Lung (tissue), 12 donors: ENCODE data around the gene PNLDC1. TPM values are rescaled to one million over a fixed set of nuclear protein-coding genes. Genes with fewer than 3 reads are reported as not detected.

Experiments used
- ATAC-seq: fragments of 200-7000 bp; cut with Tn5 transposase; one replicate; pipeline ENCODE4 v1.9.1; 2020; ENCODE audit warnings: moderate number of reproducible peaks; ENCODE audit not compliant: insufficient read depth, low FRiP score
- DNase-seq, 3 donors: peaks; one replicate each; pipeline ENCODE4 v3.0.0-alpha.2; 2013 to 2017
- H3K27ac ChIP-seq, 2 donors: one replicate each; pipeline ENCODE4 v1.5.1; 2013; ENCODE audit warnings: mild to moderate bottlenecking in 2 of 2, moderate library complexity in 2 of 2, control low read depth in 1 of 2, inconsistent platforms in 1 of 2, low read depth in 1 of 2, low read length in 1 of 2
- H3K27me3 ChIP-seq, 3 donors: one replicate each; pipeline ENCODE4 v1.5.1; 2013; ENCODE audit warnings: low read length in 2 of 3; ENCODE audit not compliant: control insufficient read depth in 3 of 3, insufficient read depth in 3 of 3
- H3K36me3 ChIP-seq, 4 donors: one replicate each; pipeline ENCODE4 v1.5.1; 2013; ENCODE audit warnings: low read length in 4 of 4, mild to moderate bottlenecking in 1 of 4, moderate library complexity in 1 of 4; ENCODE audit not compliant: control insufficient read depth in 4 of 4, insufficient read depth in 4 of 4
- H3K4me1 ChIP-seq, 5 donors: one replicate each; pipeline ENCODE4 v1.5.1; 2013; ENCODE audit warnings: low read length in 5 of 5, mild to moderate bottlenecking in 2 of 5, moderate library complexity in 1 of 5; ENCODE audit not compliant: control insufficient read depth in 5 of 5, insufficient read depth in 5 of 5
- H3K4me3 ChIP-seq: one replicate; pipeline ENCODE4 v1.5.1; 2013; ENCODE audit warnings: mild to moderate bottlenecking, control low read depth, moderate library complexity
- H3K9ac ChIP-seq, 2 donors: one replicate each; pipeline ENCODE4 v1.5.1; 2013; ENCODE audit warnings: low read length in 2 of 2, control low read depth in 1 of 2; ENCODE audit not compliant: insufficient read depth in 1 of 2
- H3K9me3 ChIP-seq, 4 donors: one replicate each; pipeline ENCODE4 v1.5.1; 2013; ENCODE audit warnings: low read length in 3 of 4, mild to moderate bottlenecking in 1 of 4, moderate library complexity in 1 of 4; ENCODE audit not compliant: control insufficient read depth in 4 of 4, insufficient read depth in 3 of 4
- WGBS, 2 donors: extraction: QIAGEN DNeasy Blood & Tissue Kit; methylation state at CpG; one replicate each; pipeline ENCODE4 v1.1.7; 2013; 5-methylcytosine and 5-hydroxymethylcytosine counted together
- polyA plus RNA-seq, 2 donors: library from polyadenylated mRNA; stranded (reverse); fragments of 200-250 nt; gene quantifications; one replicate each; pipeline ENCODE4 v1.2.1, GENCODE V29; 2013
- total RNA-seq, 2 donors: library from RNA; depleted of rRNA in 1 of 2; stranded (reverse); fragments of >200 nt in 1 of 2; gene quantifications; one replicate each; pipeline ENCODE4 v1.2.1, GENCODE V29; 2014 to 2021
- TF ChIP-seq, protein P1 (sequence below): IDR thresholded peaks from 2 replicates; pipeline ENCODE4 v1.5.1; 2012; ENCODE audit warnings: mild to moderate bottlenecking; ENCODE audit errors: control extremely low read depth, extremely low read depth
- donor health status: control.
- donor health status: control.
- donor health status: Bipolar disorder and iron deficiency.
- donor health status: healthy.
- donor health status: DM: yes; HTN: yes; CAD: no.

Gene PNLDC1
- total and polyA plus RNA-seq, 4 donors, result 0.14 to 0.28 (median 0.21) TPM

- Histone ChIP-seq H3K4me3 (no peak overlapping the region), H3K4me1 (peaks cover 0 to 1% (median 0%) of the 10 kb centered on the region in 5 donors), H3K9ac (no peak overlapping the region), H3K36me3 (no peaks in the 10 kb centered on the region), H3K27me3 (no peaks in the 10 kb centered on the region), H3K9me3 (no peaks in the 10 kb centered on the region), H3K27ac (no peak overlapping the region)
- no peak for DNase-seq
- WGBS, 2 donors, result 79 to 90% methylated on average over 4 of the region's 4 CpGs
- ATAC-seq, result no peak
- TF ChIP-seq, protein P1, sequence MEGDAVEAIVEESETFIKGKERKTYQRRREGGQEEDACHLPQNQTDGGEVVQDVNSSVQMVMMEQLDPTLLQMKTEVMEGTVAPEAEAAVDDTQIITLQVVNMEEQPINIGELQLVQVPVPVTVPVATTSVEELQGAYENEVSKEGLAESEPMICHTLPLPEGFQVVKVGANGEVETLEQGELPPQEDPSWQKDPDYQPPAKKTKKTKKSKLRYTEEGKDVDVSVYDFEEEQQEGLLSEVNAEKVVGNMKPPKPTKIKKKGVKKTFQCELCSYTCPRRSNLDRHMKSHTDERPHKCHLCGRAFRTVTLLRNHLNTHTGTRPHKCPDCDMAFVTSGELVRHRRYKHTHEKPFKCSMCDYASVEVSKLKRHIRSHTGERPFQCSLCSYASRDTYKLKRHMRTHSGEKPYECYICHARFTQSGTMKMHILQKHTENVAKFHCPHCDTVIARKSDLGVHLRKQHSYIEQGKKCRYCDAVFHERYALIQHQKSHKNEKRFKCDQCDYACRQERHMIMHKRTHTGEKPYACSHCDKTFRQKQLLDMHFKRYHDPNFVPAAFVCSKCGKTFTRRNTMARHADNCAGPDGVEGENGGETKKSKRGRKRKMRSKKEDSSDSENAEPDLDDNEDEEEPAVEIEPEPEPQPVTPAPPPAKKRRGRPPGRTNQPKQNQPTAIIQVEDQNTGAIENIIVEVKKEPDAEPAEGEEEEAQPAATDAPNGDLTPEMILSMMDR, result no peak
Observed at GRCh38 chr6:159831373-159831679, 31.2 kb downstream of the PNLDC1 start.

- Histone ChIP-seq H3K4me1 (peaks cover 0 to 1% (median 0%) of the 10 kb centered on the region in 5 donors), H3K9me3 (no peaks in the 10 kb centered on the region), H3K9ac (no peak overlapping the region), H3K4me3 (no peak overlapping the region), H3K36me3 (no peaks in the 10 kb centered on the region), H3K27ac (no peak overlapping the region), H3K27me3 (no peaks in the 10 kb centered on the region)
- TF ChIP-seq, protein P1, result no peak
- DNase-seq (no peak), ATAC-seq (no peak)
- 47 to 61% methylated on average over 4 of the region's 4 CpGs for WGBS, 2 donors
Observed at GRCh38 chr6:159832946-159833345, 32.9 kb downstream of the PNLDC1 start.

DNA sequence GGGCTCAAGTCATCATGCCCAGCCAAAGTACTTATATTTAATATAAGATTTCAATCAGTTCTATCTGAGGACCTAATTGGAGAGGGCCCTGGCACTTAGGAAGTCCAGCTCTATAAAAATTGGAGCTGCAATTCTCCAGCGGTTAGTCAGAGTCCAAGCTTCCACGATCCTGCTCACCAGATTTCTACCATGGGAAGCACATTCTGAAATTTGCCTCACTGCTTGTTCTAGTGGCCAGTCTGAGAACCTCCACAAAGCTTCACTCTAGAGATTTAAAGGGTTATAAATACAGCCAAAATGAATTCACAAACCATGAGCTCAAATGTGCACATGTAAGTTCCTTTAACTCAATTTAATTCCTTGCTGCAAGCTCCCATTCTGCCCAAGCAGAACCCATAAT lies 33.5 kb downstream of the PNLDC1 start:
- no peak for ATAC-seq
- H3K27ac ChIP-seq, result no peak overlapping the region
- 89 to 91% methylated on average over 2 of the region's 2 CpGs for WGBS, 2 donors

More for the DNA sequence above, 33.5 kb downstream of the PNLDC1 start:
- Histone ChIP-seq H3K36me3 (no peaks in the 10 kb centered on the region), H3K4me1 (peaks cover 0 to 1% (median 0%) of the 10 kb centered on the region in 5 donors), H3K9me3 (no peaks in the 10 kb centered on the region), H3K9ac (no peak overlapping the region), H3K27me3 (no peaks in the 10 kb centered on the region), H3K4me3 (no peak overlapping the region)
- TF ChIP-seq, protein P1, result no peak
- DNase-seq, result no peak
